ENCODE measurements around the gene MSI2. TPM values are rescaled to one million over a fixed set of nuclear protein-coding genes. Genes with fewer than 3 reads are reported as not detected.

MSI2 gene
- total and polyA plus RNA-seq, 7 donors, result 12.6 to 25.8 (median 21.3) TPM

DNA sequence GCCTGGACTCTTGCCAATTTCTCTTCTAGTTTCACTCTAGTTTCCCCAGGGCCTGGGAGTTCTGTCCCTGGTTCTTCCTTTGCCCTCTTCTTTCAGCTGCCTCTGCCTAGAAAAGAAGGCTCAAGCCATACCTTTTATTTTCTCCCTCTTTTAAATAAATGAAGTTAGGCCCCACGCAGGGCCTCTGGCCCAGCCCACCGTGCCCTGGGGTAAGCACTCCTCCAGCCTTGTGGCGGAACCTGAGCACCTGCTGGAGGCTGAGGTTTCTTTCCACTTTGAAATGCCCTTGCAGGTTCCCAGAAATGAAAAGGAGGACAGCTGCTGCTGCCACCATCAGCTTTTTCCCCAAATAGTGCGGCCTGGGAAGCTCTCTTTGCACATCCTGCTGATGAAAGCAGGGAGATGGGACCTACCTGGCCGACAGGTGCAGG is 349.4 kb downstream of the MSI2 start:
- H3K36me3 ChIP-seq, result no peaks in the 10 kb centered on the region
- peak overlapping the region; percentile 34 to 65 (median 57) for H3K27ac ChIP-seq
- intact Hi-C loops (cut with DNase I), result loop anchor here (5.0 kb wide), 1 partner anchor 318 kb away; no protein-coding TSS in a partner anchor
- H3K27me3 ChIP-seq, result no peaks in the 10 kb centered on the region
- TF ChIP-seq, protein P1, sequence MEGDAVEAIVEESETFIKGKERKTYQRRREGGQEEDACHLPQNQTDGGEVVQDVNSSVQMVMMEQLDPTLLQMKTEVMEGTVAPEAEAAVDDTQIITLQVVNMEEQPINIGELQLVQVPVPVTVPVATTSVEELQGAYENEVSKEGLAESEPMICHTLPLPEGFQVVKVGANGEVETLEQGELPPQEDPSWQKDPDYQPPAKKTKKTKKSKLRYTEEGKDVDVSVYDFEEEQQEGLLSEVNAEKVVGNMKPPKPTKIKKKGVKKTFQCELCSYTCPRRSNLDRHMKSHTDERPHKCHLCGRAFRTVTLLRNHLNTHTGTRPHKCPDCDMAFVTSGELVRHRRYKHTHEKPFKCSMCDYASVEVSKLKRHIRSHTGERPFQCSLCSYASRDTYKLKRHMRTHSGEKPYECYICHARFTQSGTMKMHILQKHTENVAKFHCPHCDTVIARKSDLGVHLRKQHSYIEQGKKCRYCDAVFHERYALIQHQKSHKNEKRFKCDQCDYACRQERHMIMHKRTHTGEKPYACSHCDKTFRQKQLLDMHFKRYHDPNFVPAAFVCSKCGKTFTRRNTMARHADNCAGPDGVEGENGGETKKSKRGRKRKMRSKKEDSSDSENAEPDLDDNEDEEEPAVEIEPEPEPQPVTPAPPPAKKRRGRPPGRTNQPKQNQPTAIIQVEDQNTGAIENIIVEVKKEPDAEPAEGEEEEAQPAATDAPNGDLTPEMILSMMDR (IDR thresholded peaks at IDR 0.05), result no peak
- TF ChIP-seq POLR2A (IDR thresholded peaks at IDR 0.05) (no peak), POLR2AphosphoS5 (IDR thresholded peaks at IDR 0.05) (no peak), EP300 (IDR thresholded peaks at IDR 0.05) (no peak)
- H3K9me3 ChIP-seq, result no peaks in the 10 kb centered on the region
- DNase-seq, result no peak
- WGBS, 2 donors, result 44 to 46% methylated on average over 5 of the region's 5 CpGs
- H3K4me1 ChIP-seq, result peaks cover 0 to 23% (median 20%) of the 10 kb centered on the region in 4 donors
- H3K4me3 ChIP-seq, result peak overlapping the region in 2 of 4 donors; percentile 12 to 19

DNA sequence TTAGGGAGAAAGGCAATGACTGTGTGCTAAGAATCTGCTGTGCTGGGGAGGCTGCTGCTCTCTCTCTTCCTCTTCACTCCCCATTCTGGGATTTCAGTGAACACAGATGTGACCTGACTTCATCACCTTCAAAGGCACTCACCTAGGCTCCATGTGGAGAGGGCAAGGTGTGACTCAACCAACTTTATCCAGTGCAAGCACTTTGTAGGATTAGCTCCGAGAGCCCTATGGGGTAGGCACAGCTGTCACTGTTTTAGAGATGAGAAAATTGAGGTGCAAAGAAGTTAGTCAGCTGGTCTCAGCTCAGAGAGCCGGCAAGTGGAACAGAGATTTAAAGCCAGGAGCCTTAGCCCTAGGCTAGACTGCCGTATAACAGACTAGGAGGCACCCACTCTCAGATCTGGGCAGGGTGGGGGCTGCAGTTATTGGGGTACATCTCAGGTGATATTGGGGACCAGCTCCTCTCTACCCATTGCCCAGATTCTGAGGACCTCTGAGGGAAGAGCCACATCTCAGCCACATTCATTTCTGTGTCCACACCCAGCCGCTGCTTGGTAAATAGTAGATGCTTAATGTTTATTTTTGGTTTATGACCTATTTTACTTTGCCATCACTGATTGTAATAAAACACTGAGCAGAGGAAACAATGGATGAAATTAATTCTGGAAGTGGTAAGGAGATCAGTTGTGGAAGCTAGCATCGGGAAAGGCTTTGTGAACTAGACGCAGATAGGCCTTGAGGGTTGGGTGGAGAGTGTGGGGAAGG is 350.0 kb downstream of the MSI2 start:
- H3K27me3 ChIP-seq, result no peaks in the 10 kb centered on the region
- no peak for DNase-seq
- intact Hi-C loops (cut with DNase I), result loop anchor here (5.0 kb wide), 1 partner anchor 319 kb away; no protein-coding TSS in a partner anchor
- H3K36me3 ChIP-seq, result no peaks in the 10 kb centered on the region
- 62 to 76% methylated on average over 6 of the region's 6 CpGs for WGBS, 2 donors
- peaks cover 0 to 23% (median 20%) of the 10 kb centered on the region in 4 donors for H3K4me1 ChIP-seq
- H3K4me3 ChIP-seq, result no peak overlapping the region
- TF ChIP-seq POLR2A (IDR thresholded peaks at IDR 0.05), result no peak
- TF ChIP-seq, protein P1 (IDR thresholded peaks at IDR 0.05), result no peak
- TF ChIP-seq EP300 (IDR thresholded peaks at IDR 0.05), result no peak
- TF ChIP-seq POLR2AphosphoS5 (IDR thresholded peaks at IDR 0.05), result no peak
- peak overlapping the region in 3 of 4 donors; percentile 54 to 65 (median 60) for H3K27ac ChIP-seq
- no peaks in the 10 kb centered on the region for H3K9me3 ChIP-seq

DNA sequence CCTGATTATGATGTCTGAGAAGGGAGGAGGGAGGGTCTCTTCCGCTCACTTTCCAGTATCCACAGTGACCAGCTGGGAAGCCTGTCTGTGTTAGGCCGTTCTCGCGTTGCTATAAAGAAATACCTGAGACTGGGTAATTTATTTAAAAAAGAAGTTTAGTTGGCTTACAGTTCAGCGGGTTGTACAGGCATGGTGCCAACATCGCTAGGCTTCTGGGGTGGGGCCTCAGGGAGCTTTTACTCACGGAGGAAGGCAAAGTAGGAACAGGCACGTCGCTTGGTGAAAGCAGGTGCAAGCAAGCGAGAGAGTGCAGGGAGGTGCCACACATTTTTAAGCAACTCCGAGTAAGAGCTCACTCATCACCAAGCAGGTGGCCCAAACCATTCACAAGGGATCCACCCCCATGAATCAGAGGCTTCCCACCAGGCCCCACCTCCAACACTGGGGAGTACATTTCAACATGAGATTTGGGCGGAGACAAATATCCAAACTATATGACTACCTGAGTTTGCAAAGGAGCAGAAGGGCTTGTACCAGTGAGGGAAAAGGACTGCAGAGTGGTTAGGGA is 351.3 kb downstream of the MSI2 start:
- H3K4me3 ChIP-seq, result no peak overlapping the region
- no peaks in the 10 kb centered on the region for H3K9me3 ChIP-seq
- no peak overlapping the region for H3K27ac ChIP-seq
- intact Hi-C loops (cut with DNase I), result loop anchor here (5.0 kb wide), 1 partner anchor 320 kb away; no protein-coding TSS in a partner anchor
- TF ChIP-seq EP300 (IDR thresholded peaks at IDR 0.05) (no peak), POLR2A (IDR thresholded peaks at IDR 0.05) (no peak), POLR2AphosphoS5 (IDR thresholded peaks at IDR 0.05) (no peak)
- TF ChIP-seq, protein P1 (IDR thresholded peaks at IDR 0.05), result no peak
- 81 to 83% methylated on average over 12 of the region's 12 CpGs for WGBS, 2 donors
- no peaks in the 10 kb centered on the region for H3K27me3 ChIP-seq
- no peaks in the 10 kb centered on the region for H3K36me3 ChIP-seq
- peaks cover 0 to 23% (median 20%) of the 10 kb centered on the region in 4 donors for H3K4me1 ChIP-seq
- no peak for DNase-seq

DNA sequence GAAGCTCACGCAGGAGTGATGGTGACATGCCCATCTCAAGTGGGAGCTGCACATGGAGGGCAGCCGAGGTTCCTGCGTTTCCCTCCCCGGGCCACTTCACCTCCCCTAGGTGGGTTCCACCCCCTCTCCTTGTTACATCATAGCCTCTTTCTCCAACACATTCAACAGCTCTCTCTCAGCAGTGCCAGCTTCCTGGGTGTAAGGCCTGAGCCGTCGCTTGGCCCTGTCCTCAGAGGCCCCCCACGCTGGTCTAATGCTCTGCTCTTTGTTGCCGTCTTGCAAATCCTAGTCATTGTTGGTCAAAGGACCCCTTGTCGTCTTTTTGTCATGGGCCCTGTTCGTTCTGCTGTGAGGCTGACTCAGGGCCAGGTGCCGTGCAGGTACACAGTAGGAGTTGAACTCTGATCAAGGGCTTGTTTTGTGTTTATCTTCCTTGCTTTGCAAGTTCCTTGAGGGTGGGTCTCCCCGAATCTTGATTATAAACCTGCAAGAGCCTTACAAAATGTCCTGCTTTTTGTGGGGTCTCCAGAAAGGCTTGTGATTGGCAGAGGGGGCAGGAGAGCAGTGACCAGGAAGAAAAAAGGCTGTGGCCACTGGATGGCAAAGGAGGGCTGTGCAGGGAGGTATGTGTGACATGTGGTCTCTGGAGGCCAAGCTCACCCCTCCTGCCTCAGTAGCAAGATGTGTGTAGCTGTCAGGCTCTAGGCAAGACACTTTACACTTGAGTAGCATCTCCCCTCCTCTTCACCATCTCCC is 352.2 kb downstream of the MSI2 start:
- Histone ChIP-seq H3K4me3 (no peak overlapping the region), H3K9me3 (no peaks in the 10 kb centered on the region), H3K27me3 (no peaks in the 10 kb centered on the region), H3K27ac (no peak overlapping the region), H3K4me1 (peaks cover 0 to 23% (median 20%) of the 10 kb centered on the region in 4 donors), H3K36me3 (no peaks in the 10 kb centered on the region)
- no peak for DNase-seq
- intact Hi-C loops (cut with DNase I), result loop anchor here (5.0 kb wide), 1 partner anchor 321 kb away; no protein-coding TSS in a partner anchor
- 86 to 94% methylated on average over 12 of the region's 12 CpGs for WGBS, 2 donors
- no peak for TF ChIP-seq EP300 (IDR thresholded peaks at IDR 0.05)
- TF ChIP-seq, protein P1 (IDR thresholded peaks at IDR 0.05), result no peak
- TF ChIP-seq POLR2AphosphoS5 (IDR thresholded peaks at IDR 0.05), result no peak
- TF ChIP-seq POLR2A (IDR thresholded peaks at IDR 0.05), result no peak

All from sigmoid colon (tissue), 7 donors.